Ishikawa (cell line): Measurements from ENCODE around the gene MOB3C.

Experiments
- CEBPB ChIP-seq: IDR thresholded peaks from 2 replicates; pipeline ENCODE4 v1.6.1; 2012
- CREB1 ChIP-seq: IDR thresholded peaks from 2 replicates; pipeline ENCODE4 v1.6.1; 2012; ENCODE audit warnings: low read depth
- EGR1 ChIP-seq: IDR thresholded peaks from 2 replicates; pipeline ENCODE4 v1.6.1; 2012
- EP300 ChIP-seq: IDR thresholded peaks from 2 replicates; pipeline ENCODE4 v1.6.1; 2012; ENCODE audit warnings: borderline replicate concordance
- FOXM1 ChIP-seq: IDR thresholded peaks from 2 replicates; pipeline ENCODE4 v1.6.1; 2012; ENCODE audit warnings: low read depth, borderline replicate concordance
- NFIC ChIP-seq: IDR thresholded peaks from 2 replicates; pipeline ENCODE4 v1.6.1; 2012
- RAD21 ChIP-seq: IDR thresholded peaks from 2 replicates; pipeline ENCODE4 v1.6.1; 2012; ENCODE audit warnings: low read depth
- TAF1 ChIP-seq: IDR thresholded peaks from 2 replicates; pipeline ENCODE4 v1.6.1; 2012; ENCODE audit warnings: low read depth, mild to moderate bottlenecking
- TCF12 ChIP-seq: IDR thresholded peaks from 2 replicates; pipeline ENCODE4 v1.6.1; 2012; ENCODE audit warnings: low read depth
- TEAD4 ChIP-seq: IDR thresholded peaks from 2 replicates; pipeline ENCODE4 v1.6.1; 2012
- YY1 ChIP-seq: IDR thresholded peaks from 2 replicates; pipeline ENCODE4 v1.6.1; 2012; ENCODE audit warnings: low read depth
- ZBTB7A ChIP-seq: IDR thresholded peaks from 2 replicates; pipeline ENCODE4 v1.6.1; 2012; ENCODE audit warnings: low read depth
- TF ChIP-seq, protein P1 (sequence below): IDR thresholded peaks from 2 replicates; pipeline ENCODE4 v1.6.1; 2012; ENCODE audit warnings: low read depth, mild to moderate bottlenecking
- TF ChIP-seq, protein P2 (sequence below): IDR thresholded peaks from 2 replicates; pipeline ENCODE4 v1.6.1; 2012
- TF ChIP-seq, protein P3 (sequence below): IDR thresholded peaks from 2 replicates; pipeline ENCODE4 v1.6.1; 2012

Gene MOB3C

DNA sequence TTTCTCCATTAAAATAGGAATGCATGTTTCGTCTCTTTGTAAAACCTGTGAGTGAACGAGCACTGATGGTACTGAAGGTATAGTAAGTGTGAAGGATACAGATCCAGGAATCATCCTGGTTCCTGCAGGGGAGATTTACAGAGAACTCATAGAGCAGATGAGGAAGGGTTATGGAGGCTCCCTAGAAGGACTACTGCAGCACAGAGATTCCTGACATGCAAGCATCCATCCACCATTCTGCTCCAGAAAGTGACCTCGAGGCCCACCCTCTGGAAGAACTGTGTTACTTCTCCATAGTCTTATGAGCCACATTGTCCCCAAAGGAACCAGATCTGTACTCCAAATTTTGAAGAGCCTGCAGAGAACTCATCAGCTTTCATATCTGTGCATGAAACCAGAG is 27.1 kb downstream of the MOB3C start:
- TF ChIP-seq EP300 (no peak), EGR1 (no peak), CREB1 (no peak), TAF1 (no peak), TEAD4 (no peak), TCF12 (no peak), RAD21 (no peak), FOXM1 (no peak), ZBTB7A (no peak), CEBPB (no peak), YY1 (no peak)
- TF ChIP-seq, protein P1, sequence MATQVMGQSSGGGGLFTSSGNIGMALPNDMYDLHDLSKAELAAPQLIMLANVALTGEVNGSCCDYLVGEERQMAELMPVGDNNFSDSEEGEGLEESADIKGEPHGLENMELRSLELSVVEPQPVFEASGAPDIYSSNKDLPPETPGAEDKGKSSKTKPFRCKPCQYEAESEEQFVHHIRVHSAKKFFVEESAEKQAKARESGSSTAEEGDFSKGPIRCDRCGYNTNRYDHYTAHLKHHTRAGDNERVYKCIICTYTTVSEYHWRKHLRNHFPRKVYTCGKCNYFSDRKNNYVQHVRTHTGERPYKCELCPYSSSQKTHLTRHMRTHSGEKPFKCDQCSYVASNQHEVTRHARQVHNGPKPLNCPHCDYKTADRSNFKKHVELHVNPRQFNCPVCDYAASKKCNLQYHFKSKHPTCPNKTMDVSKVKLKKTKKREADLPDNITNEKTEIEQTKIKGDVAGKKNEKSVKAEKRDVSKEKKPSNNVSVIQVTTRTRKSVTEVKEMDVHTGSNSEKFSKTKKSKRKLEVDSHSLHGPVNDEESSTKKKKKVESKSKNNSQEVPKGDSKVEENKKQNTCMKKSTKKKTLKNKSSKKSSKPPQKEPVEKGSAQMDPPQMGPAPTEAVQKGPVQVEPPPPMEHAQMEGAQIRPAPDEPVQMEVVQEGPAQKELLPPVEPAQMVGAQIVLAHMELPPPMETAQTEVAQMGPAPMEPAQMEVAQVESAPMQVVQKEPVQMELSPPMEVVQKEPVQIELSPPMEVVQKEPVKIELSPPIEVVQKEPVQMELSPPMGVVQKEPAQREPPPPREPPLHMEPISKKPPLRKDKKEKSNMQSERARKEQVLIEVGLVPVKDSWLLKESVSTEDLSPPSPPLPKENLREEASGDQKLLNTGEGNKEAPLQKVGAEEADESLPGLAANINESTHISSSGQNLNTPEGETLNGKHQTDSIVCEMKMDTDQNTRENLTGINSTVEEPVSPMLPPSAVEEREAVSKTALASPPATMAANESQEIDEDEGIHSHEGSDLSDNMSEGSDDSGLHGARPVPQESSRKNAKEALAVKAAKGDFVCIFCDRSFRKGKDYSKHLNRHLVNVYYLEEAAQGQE, result no peak
- TF ChIP-seq, protein P2, sequence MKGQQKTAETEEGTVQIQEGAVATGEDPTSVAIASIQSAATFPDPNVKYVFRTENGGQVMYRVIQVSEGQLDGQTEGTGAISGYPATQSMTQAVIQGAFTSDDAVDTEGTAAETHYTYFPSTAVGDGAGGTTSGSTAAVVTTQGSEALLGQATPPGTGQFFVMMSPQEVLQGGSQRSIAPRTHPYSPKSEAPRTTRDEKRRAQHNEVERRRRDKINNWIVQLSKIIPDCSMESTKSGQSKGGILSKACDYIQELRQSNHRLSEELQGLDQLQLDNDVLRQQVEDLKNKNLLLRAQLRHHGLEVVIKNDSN, result no peak
- TF ChIP-seq, protein P3, sequence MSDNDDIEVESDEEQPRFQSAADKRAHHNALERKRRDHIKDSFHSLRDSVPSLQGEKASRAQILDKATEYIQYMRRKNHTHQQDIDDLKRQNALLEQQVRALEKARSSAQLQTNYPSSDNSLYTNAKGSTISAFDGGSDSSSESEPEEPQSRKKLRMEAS, result no peak

DNA sequence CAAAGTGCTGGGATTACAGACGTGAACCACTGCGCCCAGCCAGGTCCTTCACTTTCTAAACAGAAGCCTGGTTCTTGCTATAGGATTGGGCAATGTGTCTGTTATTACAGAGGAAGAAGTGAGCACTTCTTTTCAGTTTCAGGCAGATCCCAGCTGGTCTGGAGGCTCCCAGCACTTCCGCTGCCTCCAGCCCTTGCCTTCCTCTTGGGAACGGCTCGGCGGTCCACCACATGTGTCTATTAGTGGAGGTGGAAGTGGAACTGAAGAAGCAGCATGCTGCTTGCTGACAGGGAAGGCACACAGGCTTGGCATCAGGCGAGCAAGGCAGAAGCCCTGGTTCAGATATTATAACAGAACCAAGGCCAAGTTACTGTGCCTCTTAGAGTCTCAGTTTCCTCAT is 29.5 kb downstream of the MOB3C start:
- TF ChIP-seq FOXM1, result no peak
- no peak for TF ChIP-seq EP300
- no peak for TF ChIP-seq TEAD4
- no peak for TF ChIP-seq CEBPB
- TF ChIP-seq TCF12, result no peak
- no peak for TF ChIP-seq RAD21
- TF ChIP-seq, protein P3, result no peak
- TF ChIP-seq, protein P2, result no peak
- TF ChIP-seq EGR1, result no peak
- no peak for TF ChIP-seq CREB1
- no peak for TF ChIP-seq YY1
- TF ChIP-seq NFIC, result no peak
- TF ChIP-seq TAF1, result no peak
- TF ChIP-seq, protein P1, result no peak
- TF ChIP-seq ZBTB7A, result no peak

DNA sequence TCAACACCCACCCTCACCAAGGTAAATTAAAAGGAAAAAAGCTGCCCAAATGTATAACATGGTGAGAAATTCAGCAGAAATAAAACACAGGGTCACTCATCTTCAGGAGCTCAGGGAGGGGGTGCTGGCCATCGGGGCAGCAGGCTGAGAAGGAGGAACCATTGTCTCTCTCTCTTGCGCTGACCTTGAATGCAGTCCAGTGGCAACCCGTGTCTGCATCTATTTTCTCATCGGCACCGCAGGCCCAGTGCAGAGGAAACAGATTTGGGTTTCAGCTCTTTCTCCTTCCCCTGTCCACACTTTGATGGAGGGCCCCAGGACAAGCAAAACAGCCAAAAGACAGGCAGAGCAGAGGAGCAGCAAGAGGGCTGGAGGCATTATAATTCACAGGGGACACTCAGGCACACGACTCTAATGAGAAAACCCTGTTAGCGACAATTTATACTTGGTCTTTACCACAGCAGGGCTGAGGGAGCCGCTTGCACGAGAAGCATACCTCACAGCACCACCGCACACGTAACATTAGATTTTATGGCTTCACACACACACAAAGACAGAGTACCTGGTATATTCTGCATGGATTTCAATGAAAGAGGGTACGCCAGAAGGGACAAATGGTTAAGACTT is 31.2 kb downstream of the MOB3C start:
- TF ChIP-seq CEBPB, result no peak
- no peak for TF ChIP-seq EGR1
- TF ChIP-seq TAF1, result no peak
- TF ChIP-seq, protein P3, result no peak
- TF ChIP-seq TCF12, result no peak
- no peak for TF ChIP-seq NFIC
- no peak for TF ChIP-seq FOXM1
- TF ChIP-seq, protein P2, result no peak
- TF ChIP-seq TEAD4, result no peak
- no peak for TF ChIP-seq YY1

DNA sequence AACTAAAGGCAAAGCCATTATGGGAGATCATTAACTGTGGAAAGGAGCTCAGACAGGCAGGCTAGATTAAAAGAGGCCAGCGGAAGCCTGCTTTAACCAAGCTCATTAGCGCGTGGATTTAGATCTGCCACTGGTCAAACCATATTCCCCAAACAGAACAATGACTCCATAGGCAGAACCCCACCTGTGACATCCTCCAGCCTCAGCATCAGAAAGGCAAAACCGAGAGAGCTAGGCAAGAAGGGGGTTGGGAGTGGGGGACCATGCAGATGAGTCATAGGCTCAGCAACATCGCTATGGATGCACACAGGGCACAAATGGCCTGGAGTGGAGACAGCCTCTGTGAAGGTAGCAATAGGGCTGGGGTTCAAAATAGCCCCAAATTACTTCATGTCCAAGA is 33.1 kb downstream of the MOB3C start:
- TF ChIP-seq RAD21 (no peak), CEBPB (no peak), YY1 (no peak), EP300 (no peak), TEAD4 (no peak), EGR1 (no peak), FOXM1 (no peak), ZBTB7A (no peak), CREB1 (no peak), TAF1 (no peak), NFIC (no peak), TCF12 (no peak)
- TF ChIP-seq, protein P1, result no peak
- TF ChIP-seq, protein P3, result no peak
- TF ChIP-seq, protein P2, result no peak
